ENCODE results near the gene PWP1.

Gene PWP1

DNA sequence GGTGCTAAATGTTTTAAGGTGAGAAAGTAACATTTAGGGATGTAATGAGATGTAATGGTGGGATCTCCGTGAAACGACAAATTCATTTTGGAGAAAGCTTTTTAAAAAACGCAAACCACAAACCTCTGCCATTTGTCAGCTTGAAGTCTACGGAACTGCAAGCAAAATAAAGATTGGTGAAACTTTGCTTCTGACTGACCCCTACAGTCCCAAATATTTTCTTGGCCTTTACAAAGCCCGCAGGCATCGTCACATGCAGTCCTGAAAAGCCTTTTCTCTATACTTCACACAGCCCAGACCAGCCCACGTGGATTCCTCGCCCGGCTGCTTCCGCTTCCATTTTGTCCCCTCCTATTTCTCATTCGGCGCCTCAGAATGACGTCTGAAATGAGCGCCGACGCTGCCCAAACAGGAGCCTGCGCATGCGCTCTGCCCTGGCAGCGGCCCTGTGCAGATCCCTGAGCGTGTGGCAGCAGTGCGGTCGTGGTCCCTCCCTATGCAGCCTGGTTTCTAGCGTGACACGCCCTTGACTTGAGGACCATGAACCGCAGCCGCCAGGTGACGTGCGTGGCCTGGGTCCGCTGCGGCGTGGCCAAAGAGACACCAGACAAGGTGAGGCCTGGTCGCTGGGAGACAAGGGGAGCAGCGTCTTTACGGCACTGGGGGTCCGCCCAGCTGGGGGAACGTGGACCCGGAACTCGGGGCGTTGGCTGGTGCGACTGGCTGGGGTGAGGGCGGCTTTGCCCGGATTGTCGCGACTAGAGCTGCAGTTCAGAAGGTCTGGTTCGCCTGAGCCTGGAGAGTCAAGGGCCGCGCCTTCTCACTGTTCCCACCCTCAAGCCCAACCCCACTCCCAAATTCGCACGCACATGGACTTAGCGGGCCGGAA, at the start of gene PWP1:
Gene PWP1 (plus strand): TSS at position 440 of the 889 bp plus-strand sequence. CDS start 101 bp downstream, at position 541.
- peak; percentile 96 for DNase-seq

DNA sequence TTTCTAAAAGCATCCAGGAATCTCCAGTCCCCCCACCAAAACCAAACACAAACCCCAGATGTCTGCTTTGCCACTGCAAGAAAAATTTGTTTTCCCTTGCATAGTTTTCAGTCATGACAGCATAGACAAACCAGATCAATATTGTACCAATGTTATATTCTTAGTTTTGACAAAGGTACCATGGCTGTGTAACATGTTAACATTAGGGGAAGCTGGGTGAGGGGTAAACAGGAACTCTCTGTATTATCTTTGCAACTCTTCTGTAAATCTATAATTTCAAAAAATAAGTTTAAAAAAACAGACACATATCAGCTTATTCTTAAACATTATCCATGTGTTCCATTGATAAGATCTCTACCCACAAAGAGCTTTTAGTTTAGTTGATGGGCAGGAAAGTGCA, 44.4 kb upstream of the PWP1 start:
- DNase-seq = no peak

DNA sequence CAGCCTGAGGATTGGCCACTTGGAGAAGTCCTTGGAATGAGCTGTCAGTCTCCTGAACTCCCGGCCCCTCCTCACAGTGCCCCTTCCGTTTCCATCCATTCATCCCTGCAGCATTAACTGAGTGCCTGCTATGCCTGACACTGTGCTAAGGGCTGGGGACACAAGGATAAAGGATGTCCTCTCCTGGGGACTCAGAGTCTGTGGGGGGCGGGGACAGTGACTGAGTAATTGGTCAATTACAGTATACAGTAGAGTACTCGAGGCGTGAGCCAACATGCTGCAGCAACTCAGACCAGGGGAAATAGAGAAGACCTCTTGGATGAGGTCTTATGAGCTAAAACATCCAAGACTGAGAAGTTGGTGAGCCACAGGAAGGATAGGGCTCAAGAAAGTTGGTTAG, 43.4 kb upstream of the PWP1 start:
- DNase-seq = no peak

DNA sequence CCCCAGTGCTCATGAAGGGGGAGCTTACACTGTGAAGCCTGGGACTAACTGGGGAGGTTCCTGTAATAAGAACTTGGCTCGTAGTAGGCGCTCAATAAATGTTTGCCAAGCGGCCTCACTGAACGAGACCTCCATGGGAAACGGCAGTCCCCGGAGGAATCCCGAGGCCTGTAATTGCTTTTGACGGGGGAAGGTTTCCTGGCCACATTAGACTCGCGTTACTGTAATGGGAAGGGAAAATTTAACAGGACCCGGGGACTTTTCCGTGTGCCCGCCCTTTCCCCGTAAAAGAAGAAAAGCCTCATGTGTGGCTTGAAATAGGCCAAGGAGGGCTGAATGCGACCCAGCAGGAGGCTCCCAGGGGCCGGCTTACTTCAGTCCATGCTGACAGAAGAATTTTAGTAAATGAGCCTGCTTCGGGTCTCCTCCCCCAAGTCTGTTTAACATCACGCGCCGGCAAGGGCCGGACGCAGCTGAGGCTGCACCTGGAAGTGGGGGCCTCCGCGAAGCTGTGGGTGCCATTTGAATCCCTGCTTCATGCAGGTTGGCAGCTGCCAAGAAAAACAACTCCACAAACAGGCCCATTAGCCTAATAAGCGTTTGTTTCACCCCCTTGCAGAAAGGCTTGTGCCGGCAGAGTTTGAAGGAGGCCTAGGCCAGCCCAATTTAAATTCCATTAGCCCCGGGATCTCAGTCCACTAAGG, 39.8 kb upstream of the PWP1 start:
- peak; percentile 83 for DNase-seq

DNA sequence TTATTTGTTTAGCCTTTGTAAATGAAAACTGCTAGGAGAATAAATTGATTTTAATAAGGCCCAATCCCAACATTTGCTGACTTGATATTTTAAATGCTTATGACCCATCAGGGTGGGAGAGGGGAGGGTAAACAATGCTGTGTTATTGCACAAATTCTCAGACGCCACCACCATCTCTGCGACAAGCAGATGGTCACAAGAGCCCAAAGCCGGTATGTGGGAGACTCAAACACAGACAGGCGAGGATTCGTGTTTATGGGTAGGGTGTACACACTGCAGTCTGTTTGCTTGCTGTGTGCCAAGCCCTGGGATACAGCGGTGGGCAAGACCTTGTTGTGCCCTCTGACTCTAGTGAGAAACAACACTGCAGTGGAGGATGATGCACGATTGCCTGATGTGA, 39.2 kb upstream of the PWP1 start:
- no peak for DNase-seq

DNA sequence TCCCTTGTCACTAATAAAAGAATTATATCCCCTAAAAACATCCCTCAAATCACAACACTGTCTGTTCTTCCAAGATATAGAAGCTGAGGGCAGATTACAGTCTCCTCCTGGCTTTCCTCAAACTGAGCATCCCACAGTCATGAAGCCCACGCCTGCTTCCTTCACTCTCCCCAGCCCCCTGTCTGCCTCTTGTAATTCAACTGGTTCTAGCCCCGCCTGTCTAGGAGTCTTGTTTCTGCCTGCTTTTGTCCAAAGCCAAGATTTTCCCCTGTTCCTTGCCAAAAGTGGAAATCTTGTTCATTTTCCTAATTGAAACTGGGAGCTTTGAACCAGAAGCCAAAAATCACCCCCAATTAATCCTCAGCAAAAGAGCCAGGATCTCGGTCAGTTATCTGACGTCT, 35.9 kb upstream of the PWP1 start:
- DNase-seq = no peak

DNA sequence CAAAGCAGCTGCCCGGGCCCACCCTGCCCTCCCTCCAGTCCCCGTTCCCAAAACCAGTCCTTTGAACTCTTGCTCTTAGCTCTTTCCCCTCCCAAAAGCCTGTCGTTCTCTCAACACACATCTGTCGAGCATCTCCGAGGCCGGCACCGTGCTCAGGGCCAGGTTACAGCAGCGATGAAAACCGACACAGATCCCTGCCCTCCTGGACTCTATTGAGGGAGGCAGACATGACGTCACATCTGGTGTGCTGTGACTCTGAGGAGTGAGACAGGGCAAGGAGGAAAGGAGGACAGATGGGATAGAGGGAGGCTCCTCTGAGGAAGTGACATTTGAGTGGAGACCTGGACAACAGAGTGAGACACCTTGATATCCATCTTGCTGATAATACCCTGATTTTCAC, 34.6 kb upstream of the PWP1 start:
- peak; percentile 59 for DNase-seq

DNA sequence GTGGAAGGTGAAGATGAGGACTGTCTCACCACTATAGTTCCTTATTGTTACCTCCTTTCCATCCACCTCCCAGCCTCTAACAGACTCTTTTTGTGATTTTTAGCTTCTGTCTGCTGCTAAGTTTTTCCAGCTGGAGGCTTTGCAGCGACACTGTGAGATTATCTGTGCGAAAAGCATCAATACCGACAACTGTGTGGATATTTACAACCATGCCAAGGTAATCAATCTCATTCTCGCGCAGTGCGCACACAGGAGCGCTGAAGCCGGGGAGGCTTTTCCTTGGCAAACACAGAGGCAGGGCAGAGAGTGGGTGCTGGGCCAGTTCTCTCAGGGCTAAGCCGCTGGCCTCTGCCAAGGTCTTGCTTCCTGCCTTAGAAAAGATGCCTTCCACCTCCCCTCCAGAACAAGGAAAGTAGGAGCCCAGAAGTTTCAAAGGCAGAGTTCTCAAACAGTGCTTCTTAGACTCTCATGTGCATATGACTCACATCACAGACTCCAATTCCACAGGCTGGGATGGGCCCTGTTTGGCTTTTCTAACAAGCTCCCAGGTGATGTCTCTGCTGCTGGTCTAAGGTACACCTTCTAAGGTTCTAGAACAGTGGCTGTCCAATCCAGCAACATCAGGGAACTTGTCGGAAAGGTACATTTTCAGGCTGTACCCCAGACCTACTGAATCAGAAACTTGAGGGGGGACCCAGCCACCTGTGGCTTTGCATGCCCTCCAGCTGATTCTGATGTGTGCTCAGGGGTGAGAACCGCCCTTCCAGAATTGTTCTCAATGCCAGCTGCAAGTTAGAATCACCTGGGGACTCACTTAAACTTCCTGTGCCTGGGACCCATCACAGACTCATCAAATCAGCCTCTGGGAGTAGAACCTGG, 33.8 kb upstream of the PWP1 start:
- DNase-seq = no peak

DNA sequence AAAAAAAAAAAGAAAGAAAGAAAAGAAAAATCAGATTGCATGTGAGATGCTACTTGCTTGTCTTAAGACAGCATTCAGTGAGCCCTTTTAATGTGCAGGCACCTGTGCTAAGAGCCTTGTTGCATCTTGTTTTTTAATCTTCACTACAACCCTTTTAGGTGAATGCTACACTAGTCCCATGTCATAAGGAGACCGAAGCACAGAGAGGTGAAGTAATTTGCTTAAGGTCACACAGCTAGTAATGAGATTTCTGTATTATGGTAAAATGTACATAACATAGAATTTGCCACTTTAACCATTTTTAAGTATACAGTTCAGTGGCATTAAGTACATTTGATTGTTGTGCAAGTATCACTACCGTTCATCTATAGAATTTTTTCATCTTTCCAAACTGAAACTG, 32.1 kb upstream of the PWP1 start:
- DNase-seq = no peak

DNA sequence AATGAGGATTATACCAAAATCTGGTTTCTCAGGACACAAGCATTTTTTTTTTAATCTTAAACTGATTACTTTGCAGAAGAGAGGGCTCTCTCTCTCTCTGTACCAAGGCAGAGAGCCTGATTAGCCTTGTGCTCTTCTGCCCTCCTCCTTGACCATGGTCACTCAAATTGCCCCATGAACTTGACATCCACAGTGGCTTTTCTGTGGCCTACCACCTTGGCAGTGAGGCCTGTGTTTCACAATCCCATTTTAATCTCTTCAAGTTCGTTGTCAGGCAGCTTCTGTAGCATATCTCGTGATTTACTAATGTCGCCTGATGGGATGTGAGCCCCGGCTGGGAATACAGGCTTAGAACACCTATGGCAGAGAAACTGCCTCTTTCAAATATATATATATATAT, 30.7 kb upstream of the PWP1 start:
- DNase-seq = no peak

DNA sequence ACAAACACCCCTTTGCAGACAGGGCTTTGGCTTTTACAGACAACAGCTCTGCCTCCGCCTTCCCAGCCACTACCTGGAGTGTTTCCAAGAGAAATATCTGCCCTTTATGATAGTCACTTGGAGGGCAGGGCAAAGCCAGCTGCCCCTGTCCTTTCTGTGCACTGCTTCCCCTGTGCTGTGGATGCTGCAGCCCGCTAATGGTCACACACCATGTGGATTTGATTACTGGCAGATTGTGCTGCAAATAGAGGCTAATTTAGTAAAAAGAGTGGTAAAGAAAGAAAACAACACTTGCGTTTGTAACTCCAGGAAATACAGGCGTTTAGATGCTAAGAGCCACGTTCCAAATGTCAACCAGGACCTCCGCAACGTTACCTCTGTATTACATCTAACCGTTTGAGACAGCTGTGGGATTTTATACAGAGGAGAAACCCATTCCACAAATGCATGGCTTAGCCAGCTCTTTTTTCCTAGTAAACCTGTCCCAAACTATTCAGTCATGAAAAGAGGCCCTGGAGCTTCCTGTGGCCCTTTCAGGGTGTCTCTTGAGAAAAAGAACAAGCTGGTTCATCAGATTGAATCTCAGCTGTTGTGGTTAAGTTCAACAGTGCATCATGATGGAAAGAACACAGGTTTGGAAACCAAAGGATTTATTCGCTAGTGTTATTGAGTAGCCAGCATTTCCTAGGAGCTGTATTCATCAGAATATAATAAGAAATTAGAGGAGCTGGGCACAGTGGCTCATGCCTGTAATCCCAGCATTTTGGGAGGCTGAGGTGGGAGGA, 30.1 kb upstream of the PWP1 start:
- no peak for DNase-seq

DNA sequence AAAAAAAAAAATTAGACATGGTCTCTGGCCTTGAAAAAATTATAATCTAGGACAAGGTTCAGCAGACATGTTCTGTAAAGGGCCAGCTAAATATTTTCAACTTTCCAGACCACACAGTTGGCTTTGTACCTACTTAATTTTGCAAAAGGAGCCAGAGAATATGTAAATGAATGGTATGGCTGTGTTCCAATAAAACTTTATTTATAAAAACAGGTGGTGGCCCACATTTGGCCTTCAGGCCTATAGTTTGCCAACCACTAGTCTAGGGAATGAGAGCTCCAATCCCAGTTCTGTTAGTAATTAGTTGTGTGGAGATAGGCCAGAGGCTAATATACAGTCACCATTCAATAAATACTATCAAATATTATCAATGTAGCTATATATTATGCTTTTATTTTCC, 29.3 kb upstream of the PWP1 start:
- DNase-seq = no peak

DNA sequence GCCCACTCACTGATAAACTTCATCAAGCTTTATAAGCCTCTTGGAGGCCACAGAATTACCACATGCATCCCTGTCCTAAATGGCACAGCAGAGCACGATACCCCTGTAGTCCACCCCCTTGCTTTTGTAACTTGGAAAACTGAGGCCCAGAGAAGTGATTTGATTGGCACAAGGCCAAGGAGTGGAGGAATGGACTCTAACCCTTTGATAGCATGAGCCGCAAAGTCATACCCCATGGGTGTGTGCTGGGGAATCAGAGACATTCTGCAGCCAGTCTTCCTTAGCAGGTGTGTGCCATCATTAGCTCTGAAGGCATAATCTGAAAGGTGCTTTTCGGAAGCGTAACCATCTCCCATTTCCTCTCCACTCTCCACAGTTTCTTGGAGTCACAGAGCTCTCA, 28.5 kb upstream of the PWP1 start:
- no peak for DNase-seq

DNA sequence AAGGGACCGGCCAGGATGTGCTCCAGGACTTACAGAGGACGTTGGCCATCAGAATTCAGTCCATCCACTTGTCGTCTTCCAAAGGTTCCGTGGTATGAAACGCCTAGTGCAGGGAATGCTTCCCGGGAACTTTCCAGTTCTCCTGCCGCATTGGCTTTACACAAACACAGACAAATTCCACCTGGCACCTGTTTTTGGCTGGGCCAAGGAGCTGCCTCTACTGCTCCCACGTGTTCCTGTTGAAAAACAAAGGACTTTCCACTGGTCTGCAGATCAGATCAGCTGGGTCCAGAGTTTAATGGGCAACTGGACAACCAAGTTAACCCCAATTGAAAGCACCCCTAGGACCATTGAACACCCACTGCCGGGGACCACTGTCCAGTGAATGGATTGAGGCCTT, 28.0 kb upstream of the PWP1 start:
- DNase-seq = no peak

DNA sequence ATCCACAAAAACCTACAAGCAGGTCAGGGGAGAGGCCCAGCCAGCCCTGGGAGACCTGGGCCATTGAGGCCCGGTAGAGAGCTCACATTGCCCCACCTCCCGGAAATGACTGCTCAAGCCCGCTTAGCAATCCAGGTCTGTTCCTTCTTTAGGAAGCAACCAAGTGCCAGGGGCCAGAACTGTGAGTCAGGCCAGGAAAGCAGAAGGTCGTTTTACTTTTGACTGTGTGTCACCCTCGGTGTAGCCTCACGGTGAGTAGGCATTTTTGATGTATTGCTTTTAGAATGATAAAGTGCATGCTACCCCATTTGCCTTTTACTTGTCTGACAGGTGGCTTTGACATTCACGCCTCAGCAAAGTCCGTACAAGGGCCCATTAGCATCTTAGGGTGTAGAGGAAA, 25.4 kb upstream of the PWP1 start:
- DNase-seq = no peak

DNA sequence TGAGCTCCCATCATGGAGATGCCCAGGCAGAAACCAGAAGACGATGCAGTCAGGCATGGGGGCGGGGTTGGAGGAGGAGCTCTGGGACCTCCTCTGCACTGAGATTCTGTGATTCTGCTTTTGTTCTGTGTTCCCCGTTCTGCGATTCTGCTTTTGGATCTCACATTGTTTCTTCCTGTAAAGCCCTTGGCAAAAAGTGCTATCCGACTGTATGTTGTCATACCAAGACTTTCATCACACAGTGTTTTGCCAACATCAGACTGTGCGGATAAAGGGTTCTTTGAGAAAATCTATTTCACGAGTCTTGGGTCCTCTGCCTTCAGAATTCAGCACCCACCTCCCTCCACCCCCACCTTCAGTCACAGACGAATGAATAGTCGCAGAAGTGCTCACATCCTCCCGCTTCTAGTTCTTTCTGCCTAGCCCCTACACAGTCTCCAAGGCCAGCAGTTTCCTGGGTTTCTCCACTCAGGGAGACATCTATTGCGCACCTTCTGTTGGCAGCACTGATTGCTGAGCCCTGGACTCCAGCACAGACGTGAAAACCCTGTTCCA, 24.7 kb upstream of the PWP1 start:
- no peak for DNase-seq

DNA sequence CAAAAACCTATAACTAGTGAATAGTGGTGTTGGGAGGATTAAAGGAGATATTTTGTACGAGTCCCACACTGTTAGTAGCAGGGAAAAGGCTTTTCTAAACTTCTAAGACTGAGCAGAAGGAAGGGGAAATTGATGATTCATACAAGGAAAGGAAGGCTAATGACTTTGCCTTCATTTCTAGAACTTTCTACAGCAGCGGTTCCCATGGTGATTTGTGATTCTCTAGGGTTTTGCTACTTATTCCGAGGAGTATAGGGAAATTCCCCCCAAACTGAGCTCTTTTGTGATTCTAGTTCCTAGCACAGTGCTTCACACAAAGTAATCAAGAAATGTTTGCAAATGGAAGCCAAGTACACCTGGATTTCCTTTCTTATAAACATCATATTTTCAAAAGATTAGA, 23.8 kb upstream of the PWP1 start:
- no peak for DNase-seq

DNA sequence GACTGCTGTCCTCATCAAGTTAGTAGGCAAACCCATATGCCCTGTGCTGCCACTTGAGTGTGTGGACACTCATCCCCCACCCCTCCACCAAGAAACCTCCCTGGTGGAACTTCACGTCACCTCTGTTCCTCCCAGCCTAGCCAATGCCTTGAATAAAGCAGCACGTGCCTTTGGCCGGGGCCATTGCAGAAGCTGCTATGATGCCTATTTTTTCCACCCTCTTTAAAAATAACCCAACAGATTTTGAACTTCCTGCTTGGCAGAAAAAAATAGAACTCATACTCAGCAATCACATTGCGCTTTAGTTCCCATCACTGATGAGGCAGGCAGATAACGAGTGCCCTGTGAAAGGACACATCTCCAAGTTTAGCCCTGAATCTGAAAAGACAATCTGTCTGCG, 23.1 kb upstream of the PWP1 start:
- no peak for DNase-seq

DNA sequence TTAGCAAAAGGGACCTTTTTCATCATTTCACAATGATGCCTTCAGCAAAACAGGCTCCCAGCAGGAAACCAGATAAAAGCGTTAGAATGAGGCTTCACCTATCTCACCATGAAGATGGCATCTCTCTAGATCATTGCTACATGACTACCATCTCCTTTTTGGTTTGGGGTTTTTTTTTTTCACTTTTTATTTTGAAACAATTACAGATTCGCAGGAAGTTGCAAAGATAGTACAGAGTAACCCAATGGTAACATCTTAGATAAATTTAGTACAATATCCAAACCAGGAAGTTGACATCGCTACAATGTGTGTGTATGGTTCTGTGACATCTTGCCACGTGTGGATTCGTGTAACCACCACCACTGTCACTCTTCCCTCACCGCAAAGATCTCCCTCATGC, 22.3 kb upstream of the PWP1 start:
- no peak for DNase-seq

DNA sequence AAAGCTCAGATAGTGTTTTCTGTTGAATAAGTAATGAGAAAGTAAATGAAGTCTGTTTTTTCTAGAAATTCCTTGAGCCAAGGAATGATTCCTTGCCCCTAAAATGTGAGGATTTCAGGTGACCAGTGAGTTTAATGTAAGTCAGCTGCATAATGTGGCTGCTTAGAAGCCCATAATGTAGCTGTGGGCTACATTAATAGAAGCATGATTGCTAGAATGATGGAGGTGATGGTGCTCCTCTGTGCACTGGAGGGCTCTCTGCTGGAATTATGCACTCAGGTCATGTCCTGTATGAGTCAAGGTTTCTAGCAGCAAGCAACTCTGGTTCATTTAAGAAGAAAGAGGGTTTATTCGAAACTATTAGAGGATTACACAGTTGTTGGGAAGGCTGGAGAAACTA, 19.6 kb upstream of the PWP1 start:
- no peak for DNase-seq

DNA sequence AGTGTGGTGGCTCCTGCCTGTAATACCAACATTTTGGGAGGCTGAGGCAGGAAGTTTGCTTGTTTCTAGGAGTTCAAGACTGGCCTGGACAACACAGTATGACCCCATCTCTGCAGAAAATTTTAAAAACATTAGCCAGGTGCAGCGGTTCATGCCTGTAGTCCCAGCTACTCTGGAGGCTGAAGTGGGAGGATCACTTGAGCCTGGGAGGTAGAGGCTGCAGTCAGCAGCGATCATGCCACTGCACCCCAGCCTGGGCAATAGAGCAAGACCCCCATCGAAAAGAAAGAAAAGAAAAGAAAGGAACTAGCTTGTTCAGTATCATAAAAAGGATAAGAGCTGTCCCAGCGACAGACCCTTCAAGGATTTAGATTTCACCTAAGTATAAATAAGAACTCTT, 18.1 kb upstream of the PWP1 start:
- DNase-seq = no peak
